Measurements from ENCODE around the gene BIRC7. TPM values are rescaled to one million over a fixed set of nuclear protein-coding genes. Genes with fewer than 3 reads are reported as not detected.

The BIRC7 gene
- total RNA-seq, 4 donors from 2014 or later, result 29.4 to 53.1 (median 42.2) TPM

DNA sequence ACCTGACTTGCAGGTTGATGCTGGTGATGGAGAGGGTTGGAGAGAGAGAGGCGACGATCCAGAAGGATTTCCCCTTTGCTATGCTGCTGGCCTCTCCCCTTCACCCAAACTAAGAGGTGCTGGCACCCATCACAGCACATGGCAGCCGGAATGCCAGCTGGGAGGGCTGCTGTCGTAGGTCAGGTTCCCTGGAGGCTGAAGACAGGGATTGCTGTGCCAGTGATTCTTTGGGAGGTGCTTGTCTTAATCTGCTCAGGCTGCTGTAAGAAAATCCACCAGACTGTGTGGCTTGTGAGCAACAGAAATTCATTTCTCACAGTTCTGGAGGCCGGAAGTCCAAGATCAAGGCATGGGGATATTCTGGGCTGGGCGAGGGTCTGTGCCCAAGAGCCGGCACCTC, 32.6 kb downstream of the BIRC7 start:
- H3K27ac ChIP-seq, result no peak overlapping the region
- peaks cover 0 to 22% (median 6%) of the 10 kb centered on the region in 4 donors for H3K4me1 ChIP-seq
- peaks cover 0 to 34% of the 10 kb centered on the region in 2 donors for H3K27me3 ChIP-seq
- no peaks in the 10 kb centered on the region for H3K36me3 ChIP-seq
- DNase-seq (ENCODE audit: low spot score in 2 of 2), result no peak
- 45 to 50% methylated on average over 6 to 7 of the region's 7 CpGs for WGBS, 2 donors
- no peaks in the 10 kb centered on the region for H3K9me3 ChIP-seq
- TF ChIP-seq, protein P1, sequence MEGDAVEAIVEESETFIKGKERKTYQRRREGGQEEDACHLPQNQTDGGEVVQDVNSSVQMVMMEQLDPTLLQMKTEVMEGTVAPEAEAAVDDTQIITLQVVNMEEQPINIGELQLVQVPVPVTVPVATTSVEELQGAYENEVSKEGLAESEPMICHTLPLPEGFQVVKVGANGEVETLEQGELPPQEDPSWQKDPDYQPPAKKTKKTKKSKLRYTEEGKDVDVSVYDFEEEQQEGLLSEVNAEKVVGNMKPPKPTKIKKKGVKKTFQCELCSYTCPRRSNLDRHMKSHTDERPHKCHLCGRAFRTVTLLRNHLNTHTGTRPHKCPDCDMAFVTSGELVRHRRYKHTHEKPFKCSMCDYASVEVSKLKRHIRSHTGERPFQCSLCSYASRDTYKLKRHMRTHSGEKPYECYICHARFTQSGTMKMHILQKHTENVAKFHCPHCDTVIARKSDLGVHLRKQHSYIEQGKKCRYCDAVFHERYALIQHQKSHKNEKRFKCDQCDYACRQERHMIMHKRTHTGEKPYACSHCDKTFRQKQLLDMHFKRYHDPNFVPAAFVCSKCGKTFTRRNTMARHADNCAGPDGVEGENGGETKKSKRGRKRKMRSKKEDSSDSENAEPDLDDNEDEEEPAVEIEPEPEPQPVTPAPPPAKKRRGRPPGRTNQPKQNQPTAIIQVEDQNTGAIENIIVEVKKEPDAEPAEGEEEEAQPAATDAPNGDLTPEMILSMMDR (IDR thresholded peaks at IDR 0.05), result no peak
- TF ChIP-seq EP300 (IDR thresholded peaks at IDR 0.05) (no peak), POLR2A (IDR thresholded peaks at IDR 0.05) (no peak)
- no peak overlapping the region for H3K4me3 ChIP-seq

DNA sequence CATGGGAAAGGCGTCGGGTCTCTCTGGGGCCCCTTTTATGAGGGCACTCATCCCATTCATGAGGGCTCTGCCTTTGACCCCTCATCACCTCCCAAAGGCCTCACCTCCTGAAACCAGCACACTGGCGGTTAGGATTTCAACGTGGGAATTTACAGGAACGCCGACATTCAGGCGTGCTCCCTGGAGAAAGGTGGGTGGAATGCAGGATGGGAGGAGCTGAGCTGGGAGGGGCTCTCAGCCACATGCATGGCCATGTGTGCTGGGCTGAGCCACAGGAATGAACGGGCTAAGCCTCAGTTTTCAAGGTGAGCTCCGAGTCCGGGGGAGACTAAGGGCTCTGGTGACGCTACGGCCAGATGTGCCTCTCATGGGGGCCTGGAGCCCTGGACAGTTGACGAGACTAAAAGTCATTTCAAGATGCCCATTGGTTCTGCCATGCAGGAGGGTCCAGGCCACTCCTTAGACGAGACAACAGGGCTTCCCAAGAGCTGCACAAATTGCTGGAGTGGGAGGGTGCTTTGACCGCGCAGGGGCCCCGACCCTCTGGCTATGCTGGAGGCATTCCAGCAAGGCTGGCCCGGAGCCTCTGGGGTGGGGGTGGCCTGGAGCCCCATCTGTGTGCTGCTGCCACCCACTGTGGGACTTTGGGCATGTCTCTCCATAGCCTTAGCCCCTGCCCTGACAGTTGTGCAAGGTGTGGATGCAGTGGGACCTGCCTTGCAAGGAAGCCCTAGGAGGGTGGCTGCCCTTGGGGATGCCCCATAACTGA, 33.1 kb downstream of the BIRC7 start:
- Histone ChIP-seq H3K4me1 (peaks cover 0 to 28% (median 12%) of the 10 kb centered on the region in 4 donors), H3K36me3 (no peaks in the 10 kb centered on the region), H3K27me3 (peaks cover 0 to 34% of the 10 kb centered on the region in 2 donors), H3K9me3 (no peaks in the 10 kb centered on the region), H3K27ac (no peak overlapping the region), H3K4me3 (no peak overlapping the region)
- WGBS, 2 donors, result 20 to 28% methylated on average over 14 to 16 of the region's 18 CpGs
- TF ChIP-seq POLR2A (IDR thresholded peaks at IDR 0.05) (no peak), EP300 (IDR thresholded peaks at IDR 0.05) (no peak)
- TF ChIP-seq, protein P1 (IDR thresholded peaks at IDR 0.05), result no peak
- DNase-seq (ENCODE audit: low spot score in 2 of 2), result no peak

DNA sequence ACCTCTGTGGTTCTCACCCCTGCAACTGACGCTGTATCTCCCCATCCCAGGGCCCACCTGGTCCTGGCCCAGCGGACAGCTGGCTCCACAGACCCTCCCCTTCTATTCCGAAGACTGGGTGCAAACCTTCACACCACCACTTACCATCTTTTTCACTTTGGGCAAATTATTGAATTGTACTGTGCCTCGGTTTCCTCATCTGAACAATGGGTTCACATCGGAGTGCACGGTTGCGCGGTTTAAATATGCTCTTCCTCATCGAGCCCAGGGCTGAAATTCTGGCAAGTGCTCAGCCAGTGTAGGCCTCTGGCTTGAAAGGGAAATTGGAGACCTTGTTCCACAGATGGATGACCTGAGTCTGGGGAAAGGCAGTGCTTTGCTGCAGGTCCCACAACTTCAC, 34.0 kb downstream of the BIRC7 start:
- Histone ChIP-seq H3K9me3 (no peaks in the 10 kb centered on the region), H3K4me3 (no peak overlapping the region), H3K36me3 (no peaks in the 10 kb centered on the region), H3K27me3 (peaks cover 0 to 28% of the 10 kb centered on the region in 2 donors), H3K4me1 (peaks cover 0 to 37% (median 20%) of the 10 kb centered on the region in 4 donors), H3K27ac (no peak overlapping the region)
- DNase-seq (ENCODE audit: low spot score in 2 of 2), result no peak
- 90 to 92% methylated on average over 9 of the region's 9 CpGs for WGBS, 2 donors
- TF ChIP-seq POLR2A (IDR thresholded peaks at IDR 0.05) (no peak), EP300 (IDR thresholded peaks at IDR 0.05) (no peak)
- TF ChIP-seq, protein P1 (IDR thresholded peaks at IDR 0.05), result no peak

DNA sequence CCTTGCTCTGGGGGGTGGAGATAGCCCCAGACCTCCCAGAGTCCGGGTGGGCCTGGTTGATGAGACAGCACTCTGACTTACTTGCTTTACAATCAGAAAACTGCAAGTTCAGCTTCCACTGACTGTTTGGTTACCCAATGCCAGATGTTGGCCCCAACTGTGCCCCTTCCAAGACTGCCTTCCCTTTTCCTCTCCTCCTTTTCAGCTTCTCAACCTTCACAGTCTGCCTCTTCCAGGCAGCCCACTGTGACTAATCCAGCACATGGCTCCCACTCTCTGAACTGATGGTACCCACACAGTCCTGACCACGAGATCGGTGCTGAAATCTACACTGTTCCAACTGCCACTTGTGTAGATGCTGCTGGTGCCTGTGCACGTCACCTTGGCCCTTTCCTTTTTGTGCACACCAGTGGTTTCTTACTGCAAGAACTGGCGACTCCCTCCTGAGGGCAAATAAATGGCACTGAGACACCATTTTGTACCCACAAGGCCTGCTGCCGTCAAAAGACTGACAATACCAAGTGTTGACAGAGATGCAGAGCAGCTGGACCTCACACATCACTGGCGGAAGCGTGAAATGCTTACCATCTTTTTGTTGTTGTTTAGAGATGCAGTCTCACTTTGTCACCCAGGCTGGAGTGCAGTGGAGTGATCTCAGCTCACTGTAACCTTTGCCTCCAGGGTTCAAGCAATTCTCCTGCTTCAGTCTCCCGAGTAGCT, 35.1 kb downstream of the BIRC7 start:
- Histone ChIP-seq H3K4me1 (peaks cover 0 to 47% (median 21%) of the 10 kb centered on the region in 4 donors), H3K27me3 (peaks cover 0 to 19% of the 10 kb centered on the region in 2 donors), H3K27ac (no peak overlapping the region), H3K9me3 (no peaks in the 10 kb centered on the region), H3K36me3 (peaks cover 0 to 4% (median 0%) of the 10 kb centered on the region in 3 donors), H3K4me3 (no peak overlapping the region)
- no peak for TF ChIP-seq POLR2A (IDR thresholded peaks at IDR 0.05)
- no peak for TF ChIP-seq EP300 (IDR thresholded peaks at IDR 0.05)
- TF ChIP-seq, protein P1 (IDR thresholded peaks at IDR 0.05), result no peak
- DNase-seq (ENCODE audit: low spot score in 2 of 2), result no peak
- WGBS, 2 donors, result 83 to 87% methylated on average over 9 of the region's 9 CpGs

Measured in tibial nerve (tissue), 4 donors.